HG02571 (cell line): ENCODE results near the gene FCRL4.
"Not testable (repeated sequence)": the region's sequence is repeated elsewhere in the genome, so short reads cannot be mapped to it uniquely, and the experiment has no call there.

Experiments used
- ATAC-seq: cut with Tn5 transposase; IDR thresholded peaks from one replicate; pipeline ENCODE4 v1.9.1; 2021; ENCODE audit warnings: mild to moderate bottlenecking, moderate library complexity; ENCODE audit not compliant: unreplicated experiment

FCRL4 gene

DNA sequence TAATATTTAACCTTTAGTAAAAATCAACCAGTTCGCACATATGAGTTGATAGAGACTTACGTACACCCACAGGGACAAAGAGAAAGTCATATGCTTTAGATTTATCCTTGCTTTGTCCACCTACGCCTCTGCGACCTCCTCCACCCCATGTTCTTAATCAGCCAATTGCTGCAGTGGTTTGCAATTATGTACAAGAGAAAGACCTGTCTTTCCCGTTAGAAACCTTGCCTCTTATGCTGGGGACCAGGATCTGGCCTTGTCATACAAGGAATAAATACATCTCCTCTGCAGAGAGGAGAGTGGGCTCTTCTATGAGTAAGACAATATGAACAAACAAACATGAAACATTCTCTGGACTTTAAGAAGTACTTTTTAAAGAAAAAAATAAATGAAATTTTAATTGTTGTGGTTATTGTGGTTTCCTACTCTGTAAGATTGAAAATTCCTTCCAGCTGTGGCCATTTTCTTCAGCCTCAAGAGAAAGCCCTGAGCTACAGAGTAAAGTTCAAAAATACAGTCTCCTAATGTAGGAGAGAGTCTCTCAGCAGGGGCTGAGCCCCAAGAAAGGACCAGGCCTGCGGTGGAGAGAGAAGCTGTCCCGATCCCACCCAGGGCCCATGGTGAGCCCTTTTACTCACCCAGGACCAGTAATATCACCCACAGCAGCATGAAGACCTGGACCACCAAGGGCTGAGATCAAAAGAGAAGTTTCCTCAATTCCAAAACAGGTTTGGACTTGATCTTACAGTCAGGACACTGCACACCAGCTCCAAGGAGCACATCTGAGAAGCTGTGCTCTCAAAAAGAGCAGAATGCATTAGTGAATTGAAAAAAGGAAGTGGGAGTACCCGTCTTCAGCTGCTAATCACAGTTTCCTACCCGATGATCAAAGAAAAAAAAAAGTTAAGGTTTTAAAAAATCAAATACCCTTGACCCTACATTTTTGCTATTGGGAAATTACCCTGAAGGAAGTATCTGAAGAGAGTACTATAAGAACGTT is 45.9 kb downstream of the FCRL4 start, which contains the start of gene FCRL5:
Gene FCRL5, minus strand, starts transcription at position 822 of the 1,000 bp plus-strand sequence. Its CDS starts 153 bp downstream, at position 669.
- ATAC-seq, result no peak

- ATAC-seq, result not testable (repeated sequence)
Measured at GRCh38 chr1:157548081-157548480, 49.8 kb downstream of the FCRL4 start.

GRCh38 chr1:157542676-157543075 is 55.2 kb downstream of the FCRL4 start:
- ATAC-seq, result no peak

GRCh38 chr1:157540852-157541251 is 57.0 kb downstream of the FCRL4 start:
- no peak for ATAC-seq

DNA sequence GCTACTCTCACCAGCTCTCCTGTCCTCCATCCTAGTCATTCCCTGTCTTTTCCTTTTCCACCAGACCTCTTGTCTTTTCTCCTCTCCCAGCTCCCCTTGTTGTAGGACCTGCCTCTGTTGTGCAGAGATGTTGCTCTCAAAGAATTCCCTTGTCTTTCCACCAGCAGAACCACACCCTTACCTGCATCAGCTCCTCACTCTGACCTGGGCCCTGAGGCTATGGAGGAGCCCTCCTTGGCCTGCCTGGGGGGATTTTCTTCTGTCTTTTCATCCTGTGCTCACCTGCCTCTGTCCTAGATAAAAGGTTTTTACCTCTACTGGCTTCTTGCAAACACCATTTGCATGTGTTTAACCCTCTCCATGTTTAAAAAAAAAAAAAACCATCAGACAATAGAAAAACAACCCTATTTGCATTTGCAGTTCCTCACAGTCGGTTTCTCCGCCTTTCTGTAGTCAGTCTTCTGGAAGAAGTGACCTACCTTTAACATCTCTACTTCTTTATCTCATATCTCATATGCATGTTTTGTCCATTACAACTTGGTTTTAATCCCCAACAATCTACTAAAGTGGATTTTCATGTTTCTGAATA is 57.6 kb downstream of the FCRL4 start:
- no peak for ATAC-seq

DNA sequence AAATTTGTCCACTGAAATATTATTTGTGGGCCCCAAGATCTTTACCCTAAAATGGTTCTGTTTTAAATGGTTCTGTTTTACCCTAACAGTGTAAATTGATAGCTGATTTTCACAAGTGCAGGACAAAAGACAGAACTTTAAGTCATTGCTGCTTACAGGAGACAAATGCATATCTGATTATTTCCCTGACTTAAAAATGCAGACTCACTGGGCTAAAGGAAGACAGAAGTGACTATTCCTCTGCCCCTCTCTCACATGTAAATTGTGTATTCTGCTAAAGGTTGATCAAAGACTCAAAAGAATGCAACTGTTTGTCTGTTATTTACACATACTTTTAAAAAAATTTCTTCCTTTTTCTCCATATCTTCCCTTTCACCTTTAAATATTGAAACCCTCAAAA is 58.3 kb downstream of the FCRL4 start:
- no peak for ATAC-seq

- ATAC-seq, result no peak
Measured at GRCh38 chr1:157532569-157532968, 65.3 kb downstream of the FCRL4 start.

- peak; percentile 80 for ATAC-seq
Measured at GRCh38 chr1:157523774-157524493, 74.0 kb downstream of the FCRL4 start.
